Esophagus muscularis mucosa (tissue), 4 donors: ENCODE results near the gene OR4K15.

Source experiments
- EP300 ChIP-seq: sonication (generic); formaldehyde crosslinking; IDR thresholded peaks from one replicate; pipeline ENCODE4 v1.6.1; 2017; ENCODE audit warnings: antibody characterized with exemption
- POLR2A ChIP-seq: fragments of 450-650 bp; IDR thresholded peaks from one replicate; pipeline ENCODE4 v1.6.1; 2017; ENCODE audit warnings: antibody characterized with exemption, moderate library complexity, mild to moderate bottlenecking, low read depth
- POLR2AphosphoS5 ChIP-seq, 2 donors: sonication (generic); formaldehyde crosslinking; IDR thresholded peaks; one replicate each; pipeline ENCODE4 v1.6.1; 2017; ENCODE audit warnings: antibody characterized with exemption in 2 of 2
- TF ChIP-seq, protein P1 (sequence below), 3 experiments: fragments of 200-600 bp in 2 of 3; fragments of 450-650 bp in 1 of 3; sonication (generic) in 2 of 3; IDR thresholded peaks; one replicate each; pipeline ENCODE4 v1.5.1; 2017 to 2019; ENCODE audit warnings: antibody characterized with exemption in 3 of 3, mild to moderate bottlenecking in 2 of 3, moderate library complexity in 1 of 3

- TF ChIP-seq, protein P1, sequence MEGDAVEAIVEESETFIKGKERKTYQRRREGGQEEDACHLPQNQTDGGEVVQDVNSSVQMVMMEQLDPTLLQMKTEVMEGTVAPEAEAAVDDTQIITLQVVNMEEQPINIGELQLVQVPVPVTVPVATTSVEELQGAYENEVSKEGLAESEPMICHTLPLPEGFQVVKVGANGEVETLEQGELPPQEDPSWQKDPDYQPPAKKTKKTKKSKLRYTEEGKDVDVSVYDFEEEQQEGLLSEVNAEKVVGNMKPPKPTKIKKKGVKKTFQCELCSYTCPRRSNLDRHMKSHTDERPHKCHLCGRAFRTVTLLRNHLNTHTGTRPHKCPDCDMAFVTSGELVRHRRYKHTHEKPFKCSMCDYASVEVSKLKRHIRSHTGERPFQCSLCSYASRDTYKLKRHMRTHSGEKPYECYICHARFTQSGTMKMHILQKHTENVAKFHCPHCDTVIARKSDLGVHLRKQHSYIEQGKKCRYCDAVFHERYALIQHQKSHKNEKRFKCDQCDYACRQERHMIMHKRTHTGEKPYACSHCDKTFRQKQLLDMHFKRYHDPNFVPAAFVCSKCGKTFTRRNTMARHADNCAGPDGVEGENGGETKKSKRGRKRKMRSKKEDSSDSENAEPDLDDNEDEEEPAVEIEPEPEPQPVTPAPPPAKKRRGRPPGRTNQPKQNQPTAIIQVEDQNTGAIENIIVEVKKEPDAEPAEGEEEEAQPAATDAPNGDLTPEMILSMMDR (IDR thresholded peaks at IDR 0.05): no peak
- TF ChIP-seq POLR2A: no peak
- no peak for TF ChIP-seq POLR2AphosphoS5 (IDR thresholded peaks at IDR 0.05)
- TF ChIP-seq EP300: no peak
These were observed 44.0 kb downstream of the OR4K15 start, which contains the start of gene OR4K14 for GRCh38 chr14:20019257-20019865.
